Stimulated activated CD4-positive, alpha-beta T cell treated with anti-CD3 and anti-CD28 coated beads, Interleukin-2, amount 100 ng/mL, for 4 hours (primary cell): ENCODE data around the gene SLC27A2.
"Not testable (repeated sequence)": the region's sequence is repeated elsewhere in the genome, so short reads cannot be mapped to it uniquely, and the experiment has no call there.

Source experiments
- DNase-seq: peaks from one replicate; pipeline ENCODE4 v3.0.0-alpha.2; 2020; ENCODE audit warnings: low read depth

Gene SLC27A2

DNA sequence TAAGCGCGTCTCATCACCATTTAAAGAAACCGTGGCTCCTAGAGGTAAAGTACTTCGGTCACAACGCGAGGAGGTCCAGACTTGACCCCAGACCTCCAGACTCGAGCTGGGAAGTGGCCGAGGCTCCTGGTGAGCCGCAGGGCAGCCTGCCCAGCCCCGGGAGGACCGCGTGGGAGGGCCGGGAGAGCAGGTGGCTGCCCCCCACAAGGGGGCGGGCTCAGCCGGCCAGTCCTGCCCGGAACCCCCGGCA is at the start of gene SLC27A2:
TSS of gene SLC27A2 (plus strand) at position 228 of the 250 bp plus-strand sequence. CDS start 232 bp downstream, outside the sequence.
- no peak for DNase-seq

DNA sequence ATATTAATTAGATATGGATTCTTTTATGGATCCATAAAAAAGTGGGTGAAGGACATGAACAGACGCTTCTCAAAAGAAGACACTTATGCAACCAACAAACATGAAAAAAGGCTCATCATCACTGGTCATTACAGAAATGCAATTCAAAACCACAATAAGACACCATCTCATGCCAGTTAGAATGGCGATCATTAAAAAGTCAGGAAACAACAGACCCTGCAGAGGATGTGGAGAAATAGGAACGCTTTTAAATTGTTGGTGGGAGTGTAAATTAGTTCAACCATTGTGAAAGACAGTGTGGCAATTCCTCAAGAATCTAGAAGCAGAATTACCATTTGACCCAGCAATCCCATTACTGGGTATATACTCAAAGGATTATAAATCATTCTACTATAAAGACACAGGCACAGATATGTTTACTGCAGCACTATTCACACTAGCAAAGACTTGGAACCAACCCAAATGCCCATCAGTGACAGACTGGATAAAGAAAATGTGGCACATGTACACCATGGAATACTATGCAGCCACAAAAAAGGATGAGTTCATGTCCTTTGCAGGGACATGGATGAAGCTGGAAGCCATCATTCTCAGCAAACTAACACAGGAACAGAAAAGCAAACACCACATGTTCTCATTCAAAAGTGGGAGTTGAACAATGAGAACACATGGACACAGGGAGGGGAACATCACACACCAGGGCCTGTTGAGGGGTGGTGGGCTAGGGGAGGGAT is 49.6 kb upstream of the SLC27A2 start:
- not testable (repeated sequence) for DNase-seq

DNA sequence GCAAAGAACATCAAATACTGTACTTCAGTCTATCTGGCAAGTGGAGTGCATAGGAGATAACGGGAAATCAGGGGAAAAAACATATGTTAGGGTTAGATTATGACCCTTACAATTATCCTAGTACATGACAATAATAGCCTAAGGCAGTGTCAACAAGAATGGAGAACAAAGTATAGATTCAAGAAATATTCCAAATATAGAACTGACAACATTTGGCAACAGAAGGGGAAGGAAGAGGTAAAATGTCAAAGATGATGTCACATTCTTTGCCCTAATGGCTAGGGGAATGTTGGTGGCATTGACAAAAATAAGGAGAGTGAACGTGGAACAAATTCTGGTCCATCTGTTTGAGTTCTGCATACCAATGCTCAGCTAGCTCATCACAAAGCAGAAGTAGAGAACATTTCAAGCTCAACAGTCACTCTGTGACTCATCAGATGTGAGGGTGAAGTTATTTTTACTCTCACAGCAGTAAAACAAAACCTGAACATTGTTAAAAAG is 47.4 kb upstream of the SLC27A2 start:
- DNase-seq: no peak

DNA sequence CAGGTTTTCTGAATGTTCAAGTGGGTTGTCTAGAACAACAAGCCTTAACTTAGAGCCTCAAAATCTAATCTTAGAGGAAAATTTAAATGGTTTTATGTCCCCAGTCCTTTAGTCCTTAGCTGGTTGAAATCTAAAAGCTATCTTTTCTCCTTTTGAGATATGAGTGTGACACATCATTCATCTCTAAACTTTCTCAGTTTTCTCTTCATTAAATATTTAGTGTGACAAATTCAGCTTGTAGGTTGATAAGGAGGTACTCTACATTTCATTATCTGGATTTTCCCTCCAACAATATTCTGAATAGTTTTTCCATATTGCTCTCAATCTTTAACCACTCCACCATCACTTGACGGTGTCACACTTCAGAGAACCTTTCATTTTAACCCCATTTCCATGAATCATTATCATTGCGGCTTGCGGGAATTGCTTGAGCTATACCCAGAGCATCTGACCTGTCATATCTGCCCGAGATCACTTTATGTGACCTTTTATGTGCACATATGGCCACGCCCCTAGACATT is 46.9 kb upstream of the SLC27A2 start:
- no peak for DNase-seq

DNA sequence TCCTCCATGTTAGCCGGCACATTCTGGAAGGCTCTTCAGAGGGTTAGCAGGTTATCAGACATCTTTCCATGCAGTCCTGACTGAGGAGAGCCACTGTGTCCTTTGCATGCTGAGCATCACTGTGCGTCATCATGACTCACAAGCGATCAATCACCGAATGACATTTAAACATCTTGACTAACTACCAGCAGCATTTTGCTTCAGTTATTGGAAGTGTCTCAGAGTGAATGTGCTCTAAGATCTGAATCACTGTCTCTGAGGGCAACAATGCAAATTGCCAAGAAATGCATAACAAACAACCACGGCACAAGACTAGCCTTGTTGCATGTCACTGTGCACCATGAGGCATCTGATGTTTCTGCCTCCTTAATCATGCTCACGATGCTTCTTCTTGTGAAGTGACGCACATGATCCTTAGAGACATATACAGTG is 44.6 kb upstream of the SLC27A2 start:
- no peak for DNase-seq

DNA sequence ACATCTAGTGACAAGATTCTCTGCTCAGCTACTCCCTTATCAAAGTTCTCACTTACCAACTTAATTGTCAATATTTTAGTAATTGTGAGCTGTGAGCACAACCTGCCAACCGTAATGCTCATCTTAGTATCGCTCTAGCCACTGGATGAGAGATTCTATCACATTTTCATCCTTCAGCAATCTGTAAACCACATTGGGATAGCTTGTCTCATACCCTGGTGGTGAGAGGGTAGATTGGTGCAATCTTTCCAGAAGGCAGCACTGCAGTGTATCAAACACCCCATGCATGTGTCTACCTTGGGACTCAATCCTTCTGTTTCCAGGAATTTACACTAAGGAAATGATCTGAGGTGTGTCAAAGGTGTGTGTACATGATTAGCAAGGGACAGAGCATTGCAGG is 44.1 kb upstream of the SLC27A2 start:
- DNase-seq: no peak

DNA sequence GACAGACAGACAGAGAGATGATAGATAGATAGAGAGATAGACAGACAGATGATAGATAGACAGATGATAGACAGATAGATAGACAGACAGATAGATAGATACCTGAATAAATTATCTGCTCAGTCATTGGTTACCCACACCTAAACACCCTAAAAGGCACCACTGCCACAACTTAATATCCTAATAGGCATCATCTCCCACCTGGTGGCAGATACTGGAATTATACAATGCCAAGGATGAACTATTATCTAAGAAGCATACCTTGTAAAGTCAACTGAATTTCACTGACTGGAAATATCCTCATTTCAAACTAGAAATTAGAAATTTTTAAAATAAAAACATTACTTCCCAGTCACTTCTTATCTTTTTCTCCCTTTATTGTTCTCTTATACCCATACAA is 43.6 kb upstream of the SLC27A2 start:
- DNase-seq: no peak

DNA sequence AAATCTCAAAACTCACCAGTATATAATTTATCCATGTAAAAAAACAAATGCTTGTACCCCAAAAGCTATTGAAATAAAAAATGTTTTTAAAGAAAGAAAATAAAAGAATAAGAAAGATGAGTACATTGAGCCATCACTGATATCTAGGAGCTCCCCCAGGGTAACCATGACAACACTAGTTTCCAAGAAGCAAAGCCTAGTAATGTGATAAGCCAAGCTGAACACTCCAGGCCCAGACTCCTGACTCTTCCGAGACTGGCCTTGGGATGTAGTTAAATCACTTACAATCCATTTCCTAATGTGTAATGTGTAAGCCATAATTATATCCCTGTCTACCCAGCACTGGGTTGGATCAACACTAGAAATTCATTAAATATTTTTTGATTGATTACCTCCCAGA is 41.9 kb upstream of the SLC27A2 start:
- no peak for DNase-seq

DNA sequence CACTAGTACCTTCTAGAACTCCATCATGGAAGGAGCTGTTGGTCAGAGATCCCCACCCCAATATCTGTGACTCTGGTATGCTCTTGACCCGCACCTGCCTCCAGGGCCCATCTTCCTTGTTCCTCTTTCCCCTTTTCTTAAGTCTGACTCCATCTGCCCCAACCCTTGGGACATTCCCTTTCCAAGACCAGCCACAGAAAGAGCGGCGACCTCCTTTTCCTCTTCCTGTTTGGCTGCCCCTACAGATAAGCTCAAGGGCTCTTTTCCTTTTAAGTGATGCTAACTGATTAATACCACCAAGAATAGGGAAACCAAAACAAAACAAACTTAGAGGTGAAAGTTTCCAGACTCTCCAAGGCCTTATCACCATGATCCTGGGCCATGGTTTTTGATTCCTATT is 41.0 kb upstream of the SLC27A2 start:
- no peak for DNase-seq

DNA sequence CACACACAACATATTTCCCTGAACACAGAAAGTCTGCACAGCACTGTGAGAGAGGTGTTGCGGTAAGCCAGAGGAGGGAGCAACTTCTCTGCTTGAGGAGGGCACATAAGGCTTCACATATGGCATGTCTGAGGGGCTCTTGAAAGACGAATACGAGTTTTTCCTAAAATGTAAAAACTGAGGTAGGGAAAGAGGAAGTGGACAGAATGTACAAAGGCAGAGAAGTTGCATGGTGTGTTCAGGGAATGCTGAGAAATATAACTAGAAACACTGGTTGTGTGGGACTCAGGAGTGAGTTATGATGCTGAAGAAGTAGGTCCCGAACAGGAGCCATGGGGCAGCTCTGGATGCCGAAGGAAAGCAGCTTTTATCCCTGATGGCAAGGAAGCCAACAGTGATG is 40.1 kb upstream of the SLC27A2 start:
- DNase-seq: no peak

DNA sequence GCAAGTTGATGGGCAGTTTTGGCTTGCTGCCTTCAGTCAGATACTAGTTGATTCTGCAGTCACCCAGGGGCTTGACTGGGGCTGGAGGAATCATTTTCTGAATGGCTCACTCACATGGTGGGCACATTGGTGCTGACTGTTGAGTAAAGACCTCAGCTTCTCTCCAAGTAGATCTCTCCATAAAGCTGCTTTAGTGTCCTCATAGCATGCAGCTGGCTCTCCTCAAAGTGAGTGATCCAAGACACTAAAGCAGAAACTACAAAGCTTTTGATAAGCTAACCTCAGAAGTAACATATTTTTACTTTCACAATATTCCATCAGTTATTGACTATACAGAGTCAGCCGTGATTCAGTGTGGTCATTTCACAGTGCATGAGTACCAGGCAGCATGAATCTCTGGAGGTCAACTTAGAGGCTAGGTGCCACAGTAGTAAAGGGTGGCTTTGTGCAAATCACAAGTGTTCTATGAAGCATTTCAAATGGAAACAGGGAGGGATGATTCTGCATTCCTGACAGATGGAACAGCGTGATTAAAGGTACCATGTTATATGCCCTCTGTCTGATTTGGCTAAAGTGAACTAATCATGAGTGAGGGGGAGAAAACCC is 38.6 kb upstream of the SLC27A2 start:
- DNase-seq: no peak

DNA sequence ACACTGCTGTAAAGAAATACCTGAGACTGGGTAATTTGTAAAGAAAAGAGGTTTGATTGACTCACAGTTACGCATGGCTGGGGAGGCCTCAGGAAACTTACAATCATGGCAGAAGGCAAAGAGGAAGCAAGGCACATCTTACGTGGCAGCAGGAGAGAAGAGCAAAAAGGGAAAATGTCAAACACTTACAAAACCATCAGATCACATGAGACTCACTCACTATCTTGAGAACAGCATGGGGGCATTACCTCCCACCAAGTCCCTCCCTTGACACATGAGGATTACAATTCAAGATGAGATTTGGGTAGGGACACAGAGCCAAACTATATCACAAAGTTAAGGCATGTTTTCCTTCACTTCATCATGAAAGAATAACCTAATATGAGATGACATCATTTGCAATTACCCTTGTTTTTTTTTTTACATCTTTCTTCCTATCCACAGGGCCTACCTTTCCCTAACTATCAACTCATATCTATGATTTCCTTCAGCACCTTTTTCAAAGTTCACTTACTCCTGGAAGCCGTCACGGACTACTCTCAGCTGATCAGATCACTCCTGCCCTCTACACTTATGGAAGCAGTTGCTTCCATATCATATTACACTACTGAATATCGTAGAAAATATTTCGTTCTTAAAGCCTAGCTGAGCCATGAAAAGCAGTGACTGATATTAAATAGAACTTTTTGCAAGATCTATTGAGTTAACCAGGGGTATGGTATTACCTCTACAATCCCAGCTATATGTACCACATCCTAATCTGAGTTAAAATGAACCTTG is 37.5 kb upstream of the SLC27A2 start:
- DNase-seq: no peak

DNA sequence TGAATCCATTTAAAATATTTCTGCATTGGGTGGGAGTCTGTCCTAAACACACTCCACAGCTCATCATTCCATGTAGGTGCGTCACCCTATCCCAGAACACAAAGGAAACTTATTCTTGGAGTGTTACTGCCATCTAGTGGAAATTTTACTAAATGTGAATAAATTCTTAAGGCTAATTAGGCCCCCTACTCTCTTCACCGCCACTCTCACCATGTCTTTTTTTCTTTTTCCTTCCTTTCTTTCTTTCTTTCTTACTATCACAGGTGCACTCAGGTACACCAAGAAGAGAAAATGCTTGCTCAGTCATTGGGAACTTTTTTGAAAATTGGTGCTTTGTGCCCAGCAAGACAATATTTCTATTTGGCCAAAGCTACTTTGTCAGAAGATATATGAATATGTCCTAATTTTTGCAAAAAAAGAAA is 36.5 kb upstream of the SLC27A2 start:
- no peak for DNase-seq

DNA sequence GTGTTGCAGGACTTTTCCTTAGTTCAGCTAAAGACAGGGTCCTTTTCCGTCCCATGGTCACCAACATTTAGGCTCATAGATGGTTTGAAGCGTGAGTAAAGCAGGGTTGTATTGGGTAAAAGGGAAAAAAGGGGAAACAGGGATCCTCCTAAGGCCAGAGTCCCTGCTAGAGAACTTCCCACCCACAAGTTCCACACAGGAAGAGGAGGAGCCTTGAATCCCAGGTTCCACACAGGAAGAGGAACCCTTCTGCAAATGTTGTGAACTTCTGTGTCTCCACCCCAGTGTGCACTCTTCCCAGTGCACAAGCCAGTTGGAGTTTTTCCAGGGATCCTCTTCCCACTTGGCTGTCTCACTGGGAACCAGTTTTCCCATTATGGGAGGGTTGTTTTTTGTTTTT is 35.4 kb upstream of the SLC27A2 start:
- DNase-seq: no peak

DNA sequence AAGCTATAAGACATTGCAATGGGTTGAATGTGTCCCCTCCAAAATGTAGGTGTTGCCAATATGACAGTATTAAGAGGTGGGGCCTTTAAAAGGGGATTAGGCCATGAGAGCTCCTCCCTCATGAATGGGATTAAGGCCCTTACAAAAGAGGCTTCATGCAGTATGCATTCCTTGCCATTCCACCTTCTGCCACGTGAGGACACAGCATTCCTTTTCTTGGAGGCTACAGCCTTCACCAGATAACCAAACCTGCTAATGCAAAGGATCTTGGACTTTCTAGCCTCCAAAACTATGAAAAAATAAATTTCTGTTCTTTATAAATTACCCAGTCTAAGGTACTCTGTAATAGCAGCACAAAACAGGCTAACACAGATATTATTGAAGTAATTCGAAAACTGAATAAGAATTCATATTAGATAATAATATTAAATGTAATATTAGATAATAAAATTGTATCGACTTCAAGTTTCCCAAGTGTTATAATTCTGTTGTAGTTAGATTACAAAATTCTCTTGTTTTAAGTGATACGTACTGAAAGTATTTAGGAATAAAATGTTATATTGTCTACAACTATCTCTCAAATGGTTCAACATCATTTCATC is 33.5 kb upstream of the SLC27A2 start:
- no peak for DNase-seq

DNA sequence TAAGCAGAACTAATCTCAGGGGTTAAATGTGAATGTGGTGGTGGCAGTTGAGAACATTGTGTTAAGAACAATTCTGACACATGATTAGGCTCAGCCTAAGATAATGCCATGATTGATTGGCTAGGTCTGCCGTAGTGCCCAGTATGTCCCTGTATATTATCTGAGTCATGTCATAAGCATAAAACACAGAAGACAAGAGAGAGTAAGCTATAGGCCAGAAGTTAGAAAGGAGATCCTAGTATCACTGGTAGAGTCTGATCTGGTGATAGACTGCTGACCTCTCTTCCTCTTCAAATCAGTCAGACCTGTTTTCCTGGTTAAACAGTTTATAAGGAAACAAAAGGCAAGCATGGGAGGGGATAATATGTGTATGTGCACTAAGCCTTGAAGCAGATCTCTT is 32.9 kb upstream of the SLC27A2 start:
- no peak for DNase-seq

DNA sequence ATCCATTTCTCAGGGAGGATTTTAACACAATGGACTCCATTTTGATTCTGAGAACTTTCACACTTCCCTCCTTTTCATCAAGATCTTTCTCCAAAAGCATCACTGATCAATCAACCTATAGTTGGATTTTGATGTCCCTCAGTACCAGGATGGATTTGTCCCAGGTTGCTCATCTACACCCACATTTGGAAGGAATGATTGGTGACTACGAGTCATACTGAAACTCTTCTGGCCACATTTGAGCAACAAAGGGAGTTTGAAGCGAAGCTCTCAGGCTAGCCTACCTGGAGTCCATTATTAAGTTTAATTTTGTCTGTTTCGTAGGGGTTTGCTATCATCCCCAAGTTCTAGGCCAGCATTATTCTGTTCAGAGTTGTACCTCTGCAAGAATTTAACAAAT is 31.6 kb upstream of the SLC27A2 start:
- no peak for DNase-seq

DNA sequence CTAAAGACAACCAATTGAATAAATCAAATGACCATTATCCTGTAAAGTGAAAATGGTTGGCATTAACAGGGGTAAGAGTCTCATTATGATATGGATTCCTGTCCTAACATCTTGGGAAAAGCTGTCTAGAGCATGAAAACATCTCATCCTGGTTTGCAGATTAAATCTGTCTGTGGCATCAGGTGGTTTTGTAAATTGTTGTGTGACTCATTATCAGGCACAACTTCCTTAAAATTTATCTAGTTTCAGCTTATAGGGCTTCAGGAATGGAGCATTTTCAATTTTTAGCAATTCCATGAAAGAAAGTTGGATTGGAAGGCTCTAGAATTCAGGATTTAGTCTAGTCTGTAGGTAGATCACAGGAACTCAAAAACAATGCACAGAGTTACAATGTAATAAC is 31.1 kb upstream of the SLC27A2 start:
- DNase-seq: no peak

DNA sequence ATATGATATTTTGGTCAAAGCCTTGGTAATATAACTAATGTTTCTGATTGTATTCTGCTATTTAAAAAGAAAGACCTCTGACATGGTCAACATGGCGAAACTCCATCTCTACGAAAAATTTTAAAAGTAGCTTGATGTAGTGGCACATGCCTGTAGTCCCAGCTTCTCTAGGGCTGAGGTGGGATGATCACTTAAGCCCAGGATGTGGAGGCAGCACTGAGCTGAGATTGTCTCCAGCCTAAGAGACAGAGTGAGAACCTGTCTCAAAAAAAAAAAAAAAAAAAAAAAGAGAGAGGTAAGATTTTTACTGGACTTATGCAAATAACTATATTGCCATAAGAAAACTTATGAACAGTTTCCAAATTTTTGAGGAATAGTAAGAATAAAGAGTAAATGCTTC is 30.5 kb upstream of the SLC27A2 start:
- DNase-seq: no peak

DNA sequence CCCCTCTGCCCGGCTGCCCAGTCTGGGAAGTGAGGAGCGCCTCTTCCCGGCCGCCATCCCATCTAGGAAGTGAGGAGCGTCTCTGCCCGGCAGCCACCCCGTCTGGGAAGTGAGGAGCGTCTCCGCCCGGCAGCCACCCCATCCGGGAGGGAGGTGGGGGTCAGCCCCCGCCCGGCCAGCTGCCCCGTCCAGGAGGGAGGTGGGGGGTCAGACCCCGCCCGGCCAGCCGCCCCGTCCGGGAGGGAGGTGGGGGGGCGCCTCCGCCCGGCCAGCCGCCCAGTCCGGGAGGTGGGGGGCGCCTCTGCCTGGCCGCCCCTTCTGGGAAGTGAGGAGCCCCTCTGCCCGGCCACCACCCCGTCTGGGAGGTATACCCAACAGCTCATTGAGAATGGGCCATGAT is 23.8 kb upstream of the SLC27A2 start:
- DNase-seq: not testable (repeated sequence)

DNA sequence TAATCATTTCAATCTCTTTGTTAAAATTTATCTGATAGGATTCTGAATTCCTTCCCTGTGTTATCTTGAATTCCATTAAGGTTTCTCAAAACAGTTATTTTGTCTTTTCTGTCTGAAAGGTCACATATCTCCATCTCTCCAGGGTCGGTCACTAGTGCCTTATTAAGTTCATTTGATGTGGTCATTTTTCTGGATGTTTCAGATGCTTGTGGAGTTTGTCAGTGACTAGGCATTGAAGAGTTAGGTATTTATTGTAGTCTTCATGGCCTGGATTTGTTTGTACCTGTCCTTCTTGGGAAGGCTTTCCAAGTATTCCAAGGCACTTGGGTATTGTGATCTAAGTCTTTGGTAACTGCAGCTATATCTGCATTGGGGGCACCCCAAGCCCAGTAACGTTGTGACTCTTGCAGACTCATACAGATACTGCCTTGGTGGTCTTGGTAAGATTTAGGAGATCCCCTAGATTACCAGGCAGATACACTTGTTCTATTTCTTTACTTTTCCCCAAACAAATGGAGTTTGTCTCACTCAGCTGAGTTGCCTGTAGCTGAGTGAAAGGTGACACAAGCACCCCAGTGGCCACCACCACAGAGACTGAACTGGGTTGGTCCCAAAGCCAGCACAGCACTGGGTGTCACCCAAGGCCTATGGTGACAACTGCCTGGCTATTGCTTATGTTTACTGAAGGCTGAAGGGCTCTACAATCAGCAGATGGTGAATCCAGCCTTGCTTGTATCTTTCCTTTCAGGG is 18.9 kb upstream of the SLC27A2 start:
- DNase-seq: no peak
